Brain microvascular endothelial cell (primary cell): ENCODE results near the gene ADAM15.
A peak's percentile ranks its signal among the peaks of the same experiment; 100 is the strongest.

Source experiments
- DNase-seq: peaks from one replicate; pipeline ENCODE4 v3.0.0-alpha.2; 2020
- H3K27ac ChIP-seq: fragments of 250-450 bp; sonication (Bioruptor Pico); 2 replicates; pipeline ENCODE4 v1.5.1; 2020; ENCODE audit warnings: mild to moderate bottlenecking, moderate library complexity
- H3K27me3 ChIP-seq: fragments of 250-450 bp; sonication (Bioruptor Pico); replicated peaks from 2 replicates; pipeline ENCODE4 v1.5.1; 2020; ENCODE audit warnings: mild to moderate bottlenecking
- H3K36me3 ChIP-seq: fragments of 250-450 bp; sonication (Bioruptor Pico); replicated peaks from 2 replicates; pipeline ENCODE4 v1.5.1; 2020; ENCODE audit warnings: mild to moderate bottlenecking
- H3K4me3 ChIP-seq: 2 replicates; pipeline ENCODE4 v1.5.1; 2011; ENCODE audit warnings: low read depth, mild to moderate bottlenecking, control low read depth, low read length, moderate library complexity
- in situ Hi-C: cut with HindIII; loops from 2 replicates; pipeline ENCODE4 v1.10.0; 2017; ENCODE audit warnings: low sequenced_read_pairs, low pct_ligation_motif_present
- TF ChIP-seq, protein P1 (sequence below): IDR thresholded peaks from 2 replicates; pipeline ENCODE4 v1.5.1; 2011; ENCODE audit warnings: low read depth, mild to moderate bottlenecking, moderate library complexity, low read length, control low read depth, inconsistent platforms; ENCODE audit errors: missing control alignments

Gene ADAM15

DNA sequence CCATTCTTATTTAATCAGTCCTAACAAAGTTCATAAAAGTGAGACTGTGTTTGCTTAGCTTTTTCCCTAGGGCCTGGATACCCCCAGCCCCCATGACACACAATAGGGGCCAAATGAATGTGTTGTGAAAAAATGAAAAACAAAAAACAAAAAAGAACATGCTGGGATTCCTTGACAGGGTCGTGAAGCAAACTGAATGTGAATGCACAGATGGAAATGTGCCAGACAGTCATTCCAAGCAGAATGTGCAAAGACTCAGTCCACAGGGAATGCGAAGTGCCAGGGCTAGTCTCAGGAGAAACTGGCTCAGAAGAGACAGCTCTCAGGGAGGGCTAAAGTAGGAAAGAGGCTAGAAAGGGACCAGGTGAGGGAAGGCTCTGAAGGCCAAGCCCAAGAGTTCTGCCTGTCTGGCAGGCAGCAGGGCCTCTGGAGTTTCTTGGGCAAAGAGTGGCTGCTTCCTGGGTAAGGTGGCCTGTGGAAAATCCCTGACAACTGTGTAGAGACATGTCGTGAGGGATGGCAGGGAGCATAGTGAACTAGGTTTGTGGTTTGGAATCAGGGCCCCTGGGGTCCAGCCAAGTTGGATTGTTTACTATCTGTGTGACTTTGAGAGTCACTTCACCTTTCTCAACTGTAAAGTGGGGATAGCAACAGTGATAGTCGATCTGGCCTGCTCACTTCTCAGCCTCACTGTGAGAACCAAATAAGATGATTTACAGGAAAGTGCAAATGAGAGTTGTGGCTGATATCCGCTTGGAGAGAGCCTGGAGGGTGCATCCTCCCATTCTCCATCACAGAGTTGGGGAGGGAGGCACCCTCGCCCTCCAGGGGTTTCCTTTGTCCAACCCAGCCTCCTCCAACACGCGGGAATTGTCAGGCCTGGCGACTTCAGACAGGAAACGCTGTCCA is 1.2 kb upstream of the ADAM15 start:
- no peak for DNase-seq
- peak overlapping the region; percentile 67 for H3K4me3 ChIP-seq
- H3K27me3 ChIP-seq: no peaks in the 10 kb centered on the region
- H3K27ac ChIP-seq: no peak overlapping the region
- H3K36me3 ChIP-seq: no peaks in the 10 kb centered on the region
- in situ Hi-C loops: no loop called here
- TF ChIP-seq, protein P1, sequence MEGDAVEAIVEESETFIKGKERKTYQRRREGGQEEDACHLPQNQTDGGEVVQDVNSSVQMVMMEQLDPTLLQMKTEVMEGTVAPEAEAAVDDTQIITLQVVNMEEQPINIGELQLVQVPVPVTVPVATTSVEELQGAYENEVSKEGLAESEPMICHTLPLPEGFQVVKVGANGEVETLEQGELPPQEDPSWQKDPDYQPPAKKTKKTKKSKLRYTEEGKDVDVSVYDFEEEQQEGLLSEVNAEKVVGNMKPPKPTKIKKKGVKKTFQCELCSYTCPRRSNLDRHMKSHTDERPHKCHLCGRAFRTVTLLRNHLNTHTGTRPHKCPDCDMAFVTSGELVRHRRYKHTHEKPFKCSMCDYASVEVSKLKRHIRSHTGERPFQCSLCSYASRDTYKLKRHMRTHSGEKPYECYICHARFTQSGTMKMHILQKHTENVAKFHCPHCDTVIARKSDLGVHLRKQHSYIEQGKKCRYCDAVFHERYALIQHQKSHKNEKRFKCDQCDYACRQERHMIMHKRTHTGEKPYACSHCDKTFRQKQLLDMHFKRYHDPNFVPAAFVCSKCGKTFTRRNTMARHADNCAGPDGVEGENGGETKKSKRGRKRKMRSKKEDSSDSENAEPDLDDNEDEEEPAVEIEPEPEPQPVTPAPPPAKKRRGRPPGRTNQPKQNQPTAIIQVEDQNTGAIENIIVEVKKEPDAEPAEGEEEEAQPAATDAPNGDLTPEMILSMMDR: no peak

DNA sequence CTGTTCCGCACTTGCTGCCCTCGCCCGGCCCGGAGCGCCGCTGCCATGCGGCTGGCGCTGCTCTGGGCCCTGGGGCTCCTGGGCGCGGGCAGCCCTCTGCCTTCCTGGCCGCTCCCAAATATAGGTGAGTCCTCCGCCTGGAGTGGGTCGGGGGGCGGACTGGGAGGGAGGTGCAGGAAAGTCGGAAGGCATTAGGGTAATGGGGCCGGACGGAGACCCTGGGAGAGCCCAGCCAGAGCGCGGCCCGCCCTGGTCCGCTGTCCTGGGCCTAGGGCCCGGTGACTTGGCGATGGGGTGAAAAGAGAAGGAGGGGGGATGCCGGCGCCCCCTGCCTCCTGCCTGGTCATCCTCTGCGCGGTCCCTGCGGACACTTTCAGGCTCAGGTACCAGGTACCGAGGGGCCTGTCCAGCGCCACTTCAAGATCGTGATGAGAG is 243 bp downstream of the ADAM15 start:
- TF ChIP-seq, protein P1: no peak
- peak overlapping the region; percentile 39 for H3K27ac ChIP-seq
- H3K4me3 ChIP-seq: peak overlapping the region; percentile 67
- H3K36me3 ChIP-seq: peaks cover 9% of the 10 kb centered on the region
- no peaks in the 10 kb centered on the region for H3K27me3 ChIP-seq
- DNase-seq: no peak
- in situ Hi-C loops: no loop called here

- Histone ChIP-seq H3K27ac (no peak overlapping the region), H3K36me3 (peaks cover 12% of the 10 kb centered on the region), H3K27me3 (no peaks in the 10 kb centered on the region), H3K4me3 (peak overlapping the region; percentile 67)
- TF ChIP-seq, protein P1: no peak
- DNase-seq: no peak
- in situ Hi-C loops: no loop called here
These were observed 772 bp downstream of the ADAM15 start for GRCh38 chr1:155051777-155052398.

GRCh38 chr1:155052439-155053395 is 1.6 kb downstream of the ADAM15 start:
- no peak for DNase-seq
- no peak overlapping the region for H3K27ac ChIP-seq

DNA sequence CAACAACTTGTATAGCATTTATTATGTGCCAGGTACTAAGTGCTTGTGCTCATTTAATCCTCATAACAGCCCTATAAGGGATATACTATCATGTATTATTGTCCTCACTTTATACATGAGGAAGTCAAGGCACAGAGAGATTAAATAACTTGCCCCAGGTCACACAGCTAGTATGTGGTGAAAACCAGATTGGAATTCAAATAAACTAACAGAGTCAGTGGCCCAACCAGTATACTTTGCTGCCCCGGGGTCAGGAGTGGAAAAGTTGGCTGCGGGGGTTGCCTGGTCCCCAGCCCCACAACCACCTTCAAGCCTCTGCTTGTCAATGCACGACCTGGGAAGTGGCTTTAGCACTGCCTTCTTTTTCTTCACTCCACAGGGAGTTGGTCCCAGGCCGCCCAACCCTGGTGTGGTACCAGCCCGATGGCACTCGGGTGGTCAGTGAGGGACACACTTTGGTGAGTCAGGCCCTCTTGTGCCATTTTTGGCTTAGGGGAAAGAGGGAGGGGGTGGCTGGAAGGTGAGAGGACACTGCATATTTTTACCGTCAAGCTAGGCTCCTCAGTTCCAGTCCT is 2.5 kb downstream of the ADAM15 start:
- peaks cover 24% of the 10 kb centered on the region for H3K36me3 ChIP-seq
- TF ChIP-seq, protein P1: no peak
- in situ Hi-C loops: no loop called here
- H3K4me3 ChIP-seq: no peak overlapping the region
- H3K27ac ChIP-seq: no peak overlapping the region
- H3K27me3 ChIP-seq: no peaks in the 10 kb centered on the region
- DNase-seq: no peak

More at GRCh38 chr1:155052439-155053395, 1.6 kb downstream of the ADAM15 start:
- Histone ChIP-seq H3K27me3 (no peaks in the 10 kb centered on the region), H3K4me3 (peak overlapping the region; percentile 67), H3K36me3 (peaks cover 15% of the 10 kb centered on the region)
- TF ChIP-seq, protein P1: peak; percentile 51
- in situ Hi-C loops: no loop called here
